HepG2 (cell line): ENCODE measurements around the gene HIRA. TPM values are rescaled to one million over a fixed set of nuclear protein-coding genes. Genes with fewer than 3 reads are reported as not detected.

Experiments used
- polyA plus RNA-seq, 8 experiments: library from polyadenylated mRNA; depleted of rRNA in 3 of 8; stranded (reverse) in 7 of 8; unstranded in 1 of 8; fragments of >200 nt; fragmentation: Illumina TruSeq in 4 of 8; extraction: Trizol in 4 of 8; gene quantifications; 2 replicates each; pipeline versions ENCODE4 v1.2.1 to v1.2.3, GENCODE V29; 2011 to 2016; ENCODE audit warnings: low read depth in 4 of 8, missing spikeins in 1 of 8, mixed read lengths in 1 of 8; ENCODE audit not compliant: insufficient read depth in 1 of 8
- small RNA-seq, 3 experiments: library from RNA; depleted of rRNA; stranded (forward); fragments of <200 nt; gene quantifications; one replicate each; pipeline ENCODE3, GENCODE V24; 2012; ENCODE audit warnings: low read depth in 2 of 3, low replicate concordance in 1 of 3; ENCODE audit not compliant: insufficient read length in 3 of 3, insufficient read depth in 2 of 3
- total RNA-seq, 5 experiments: library from RNA; depleted of rRNA; stranded (reverse); fragments of >200 nt; fragmentation: Illumina TruSeq; extraction: Trizol; gene quantifications; 2 replicates each; pipeline ENCODE4 v1.2.3, GENCODE V29; 2016; ENCODE audit warnings: low read depth in 1 of 5

Gene HIRA
- total and polyA plus RNA-seq, 2 of the 13 experiments (the other 11 are each of a cell fraction or from before 2014, with no cell fraction given): 21.5 to 29.2 TPM

Small RNAs within 50 kb of the gene (small RNA-seq; reads per million reads assigned to genes)
- gene RN7SL168P: 0 reads per million in 3 experiments

Other genes starting within 250 kb of the HIRA start
- gene CLTCL1, start 140.0 kb downstream of the HIRA start, total RNA-seq (2016; rRNA removed; fragmentation: Illumina TruSeq; extraction: Trizol): 7.1 and 8.1 TPM in 2 replicates
- gene CLTCL1, start 140.0 kb downstream of the HIRA start, polyA plus RNA-seq (2011; rRNA removed): 10.9 and 13.5 TPM in 2 replicates
- gene MRPL40, start 812 bp upstream of the HIRA start, total RNA-seq (2016; rRNA removed; fragmentation: Illumina TruSeq; extraction: Trizol): 79.7 and 107 TPM in 2 replicates
- gene MRPL40, start 812 bp upstream of the HIRA start, polyA plus RNA-seq (2011; rRNA removed): 38.2 and 42.7 TPM in 2 replicates
- gene C22orf39, start 16.0 kb upstream of the HIRA start, total RNA-seq (2016; rRNA removed; fragmentation: Illumina TruSeq; extraction: Trizol): 26.4 and 31.5 TPM in 2 replicates
- gene C22orf39, start 16.0 kb upstream of the HIRA start, polyA plus RNA-seq (2011; rRNA removed): 23.4 and 27.8 TPM in 2 replicates
- 51.1 and 58.2 TPM in 2 replicates for gene UFD1, start 47.5 kb upstream of the HIRA start, total RNA-seq (2016; rRNA removed; fragmentation: Illumina TruSeq; extraction: Trizol)
- 45.0 and 47.9 TPM in 2 replicates for gene UFD1, start 47.5 kb upstream of the HIRA start, polyA plus RNA-seq (2011; rRNA removed)
- 34.8 and 36.3 TPM in 2 replicates for gene CDC45, start 48.2 kb upstream of the HIRA start, total RNA-seq (2016; rRNA removed; fragmentation: Illumina TruSeq; extraction: Trizol)
- 11.0 and 14.4 TPM in 2 replicates for gene CDC45, start 48.2 kb upstream of the HIRA start, polyA plus RNA-seq (2011; rRNA removed)
- not detected in 2 replicates for gene CLDN5, start 92.7 kb upstream of the HIRA start, total RNA-seq (2016; rRNA removed; fragmentation: Illumina TruSeq; extraction: Trizol)
- not detected in 2 replicates for gene CLDN5, start 92.7 kb upstream of the HIRA start, polyA plus RNA-seq (2011; rRNA removed)